ENCODE measurements around the gene RBPJ.
"Not testable (repeated sequence)": the region's sequence is repeated elsewhere in the genome, so short reads cannot be mapped to it uniquely, and the experiment has no call there.

Gene RBPJ

GRCh38 chr4:26375551-26375950 is 54.7 kb downstream of the RBPJ start:
- DNase-seq (ENCODE audit: low spot score): no peak

GRCh38 chr4:26377328-26378311 is 56.8 kb downstream of the RBPJ start:
- DNase-seq (ENCODE audit: low spot score): no peak

- DNase-seq (ENCODE audit: low spot score): no peak
Measured at GRCh38 chr4:26379837-26380236, 59.0 kb downstream of the RBPJ start.

DNA sequence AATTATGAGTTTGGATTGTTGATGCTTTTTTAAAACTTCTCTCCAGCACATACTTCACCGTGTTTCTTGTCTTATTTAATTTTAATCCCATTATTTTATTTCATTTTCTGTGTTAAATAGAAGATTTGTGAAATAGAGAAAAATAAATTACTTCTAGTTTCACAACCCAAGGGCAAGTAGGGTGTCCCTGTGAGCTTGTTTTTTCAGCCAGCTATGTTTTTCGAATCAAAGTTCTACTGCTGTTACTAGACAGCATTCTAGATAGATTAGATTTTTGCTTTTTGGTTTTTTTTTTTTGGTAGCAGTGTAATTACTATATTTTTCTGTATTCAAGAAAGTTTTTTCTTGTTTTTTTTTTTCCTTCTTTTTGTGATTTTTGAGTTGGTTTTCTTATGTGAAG is 59.9 kb downstream of the RBPJ start:
- DNase-seq (ENCODE audit: low spot score): no peak

DNA sequence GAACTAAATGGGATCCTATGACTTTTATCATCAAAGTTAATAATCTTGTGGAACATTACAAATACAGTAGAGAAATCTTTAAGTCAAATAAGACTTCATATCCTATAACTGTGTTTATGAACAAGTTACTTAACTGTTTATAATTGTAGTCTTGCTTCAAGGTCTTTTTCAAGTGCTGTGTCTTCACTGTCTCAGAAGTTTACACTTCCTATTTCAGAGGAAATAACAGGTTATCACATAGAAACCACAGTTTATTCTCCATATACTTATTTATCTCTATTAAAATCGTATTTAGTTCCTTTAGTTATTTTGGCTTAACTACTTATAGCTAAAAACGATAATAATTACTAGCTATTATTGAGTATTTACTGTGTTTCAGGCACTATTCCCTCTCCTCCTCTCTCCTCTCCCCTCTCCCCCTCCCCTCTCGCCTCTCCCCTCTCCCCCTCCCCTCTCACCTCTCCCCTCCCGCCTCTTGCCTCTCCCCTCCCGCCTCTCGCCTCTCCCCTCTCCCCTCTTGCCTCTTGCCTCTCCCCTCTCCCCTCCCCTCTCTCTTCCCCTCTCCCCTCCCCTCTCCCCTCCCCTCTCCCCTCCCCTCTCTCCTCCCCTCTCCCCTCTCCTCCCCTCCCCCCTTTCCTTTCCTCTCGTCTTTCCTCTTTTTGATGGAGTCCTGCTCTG is 63.7 kb downstream of the RBPJ start:
- DNase-seq (ENCODE audit: low spot score): no peak

- no peak for DNase-seq (ENCODE audit: low spot score)
Measured at GRCh38 chr4:26385690-26386089, 64.9 kb downstream of the RBPJ start.

DNA sequence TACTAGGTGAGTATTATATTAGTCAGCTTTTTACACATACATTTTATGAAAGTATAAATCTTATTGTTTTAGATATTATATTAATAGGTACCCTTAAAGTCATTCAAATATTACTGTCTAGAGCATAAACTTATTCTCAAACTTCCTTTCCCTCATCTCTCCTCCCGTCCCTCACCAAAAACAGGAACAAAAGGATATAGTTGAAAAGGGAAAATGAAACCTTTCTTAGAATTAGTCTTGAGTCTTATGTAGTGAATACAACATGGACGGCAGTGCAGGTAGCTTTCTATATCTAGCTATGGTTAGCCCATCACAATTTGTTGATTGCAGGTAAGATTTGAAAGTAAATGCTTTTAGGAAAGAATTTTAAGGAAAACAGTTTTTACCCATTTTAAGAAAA is 65.6 kb downstream of the RBPJ start:
- DNase-seq (ENCODE audit: low spot score): no peak

DNA sequence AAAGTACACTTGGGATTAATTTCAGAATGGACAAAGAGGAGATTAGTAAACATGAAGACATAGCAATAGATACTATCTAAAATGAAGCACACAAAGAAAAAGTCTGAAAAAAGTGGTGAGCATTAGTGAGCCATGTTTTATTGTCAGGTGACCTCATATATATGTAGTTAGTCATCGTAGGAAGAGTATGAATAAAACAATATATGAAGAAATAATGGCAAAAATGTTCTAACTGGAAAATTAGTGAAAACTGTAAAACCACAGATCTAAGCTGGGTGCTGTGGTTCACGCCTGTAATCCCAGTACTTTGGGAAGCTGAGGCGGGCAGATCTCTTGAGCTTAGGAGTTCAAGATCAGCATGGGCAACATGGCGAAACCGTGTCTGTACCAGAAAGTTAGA is 67.9 kb downstream of the RBPJ start:
- no peak for DNase-seq (ENCODE audit: low spot score)

- DNase-seq (ENCODE audit: low spot score): no peak
Measured at GRCh38 chr4:26397086-26397485, 76.3 kb downstream of the RBPJ start.

DNA sequence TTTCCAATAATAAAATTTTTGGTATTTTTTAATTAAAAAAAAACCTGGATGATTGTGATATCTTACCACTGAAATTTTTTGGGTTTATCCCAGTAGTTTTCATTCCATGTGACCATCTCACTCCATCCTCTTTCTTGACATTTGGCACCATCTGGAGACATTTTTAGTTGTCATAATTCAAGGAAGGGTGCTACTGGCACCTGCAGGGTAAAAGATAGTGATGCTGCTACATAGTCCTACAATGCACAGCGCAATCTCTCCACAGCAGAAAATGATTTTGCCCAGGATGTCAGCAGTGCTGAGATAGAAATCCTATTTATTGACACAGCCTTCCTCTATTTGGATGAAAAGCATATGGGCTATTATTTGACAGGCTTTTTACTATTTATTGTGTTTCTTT is 79.3 kb downstream of the RBPJ start:
- no peak for DNase-seq (ENCODE audit: low spot score)

GRCh38 chr4:26402017-26402416 is 81.2 kb downstream of the RBPJ start:
- not testable (repeated sequence) for DNase-seq (ENCODE audit: low spot score)

GRCh38 chr4:26402458-26402857 is 81.6 kb downstream of the RBPJ start:
- no peak for DNase-seq (ENCODE audit: low spot score)

DNA sequence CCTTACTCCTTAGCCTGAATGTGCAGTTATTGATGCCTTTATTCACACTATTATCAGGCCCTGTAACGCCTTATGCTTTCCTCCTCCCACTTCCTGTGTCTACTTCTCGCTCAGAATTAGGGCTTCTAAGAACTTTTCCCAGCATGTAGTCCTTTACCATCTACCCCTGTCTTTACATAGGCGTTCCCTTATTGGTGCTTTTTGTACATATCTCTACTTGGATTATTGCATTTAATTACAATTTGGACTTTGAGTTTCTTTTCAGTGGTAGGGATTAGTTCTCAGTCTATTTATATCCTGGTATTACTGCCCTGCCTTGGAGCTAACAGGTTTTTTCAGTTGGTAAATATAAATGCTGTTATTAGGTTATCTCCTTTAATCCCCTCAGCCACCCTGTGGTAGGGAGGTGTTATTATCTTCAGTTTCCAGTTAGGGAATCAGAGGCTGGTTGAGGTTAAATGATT is 84.0 kb downstream of the RBPJ start:
- no peak for DNase-seq (ENCODE audit: low spot score)

DNA sequence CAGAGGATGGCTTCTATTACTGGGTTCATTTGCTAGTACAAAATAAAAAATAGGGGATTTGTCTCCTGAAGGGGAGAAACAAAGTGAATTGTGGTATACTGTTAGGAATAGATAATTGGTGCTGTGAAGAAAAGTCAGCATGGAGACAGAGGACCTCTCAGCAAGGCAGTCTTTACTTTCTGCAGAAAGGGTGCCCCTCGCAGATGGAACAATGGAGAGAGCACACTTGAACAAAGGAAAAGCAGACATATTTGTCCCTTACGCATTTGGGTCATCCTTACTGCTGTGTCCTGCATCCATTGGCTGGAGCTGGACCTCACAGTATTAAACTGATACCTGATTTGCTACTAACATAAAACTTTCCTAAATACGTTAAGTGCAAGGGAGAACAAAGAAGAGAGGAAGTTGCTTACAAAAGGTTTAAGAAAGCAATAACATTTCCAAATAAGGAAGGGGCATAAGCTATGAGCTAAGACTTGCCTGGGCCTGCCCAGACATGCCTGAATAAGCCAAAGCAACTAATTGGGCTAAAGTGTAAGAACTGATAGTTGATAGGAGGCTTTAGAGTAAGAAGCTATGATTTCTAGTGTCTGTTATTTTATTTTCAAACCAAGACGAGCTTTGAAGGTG is 85.6 kb downstream of the RBPJ start:
- no peak for DNase-seq (ENCODE audit: low spot score)

- no peak for DNase-seq (ENCODE audit: low spot score)
Measured at GRCh38 chr4:26407476-26407875, 86.7 kb downstream of the RBPJ start.

DNA sequence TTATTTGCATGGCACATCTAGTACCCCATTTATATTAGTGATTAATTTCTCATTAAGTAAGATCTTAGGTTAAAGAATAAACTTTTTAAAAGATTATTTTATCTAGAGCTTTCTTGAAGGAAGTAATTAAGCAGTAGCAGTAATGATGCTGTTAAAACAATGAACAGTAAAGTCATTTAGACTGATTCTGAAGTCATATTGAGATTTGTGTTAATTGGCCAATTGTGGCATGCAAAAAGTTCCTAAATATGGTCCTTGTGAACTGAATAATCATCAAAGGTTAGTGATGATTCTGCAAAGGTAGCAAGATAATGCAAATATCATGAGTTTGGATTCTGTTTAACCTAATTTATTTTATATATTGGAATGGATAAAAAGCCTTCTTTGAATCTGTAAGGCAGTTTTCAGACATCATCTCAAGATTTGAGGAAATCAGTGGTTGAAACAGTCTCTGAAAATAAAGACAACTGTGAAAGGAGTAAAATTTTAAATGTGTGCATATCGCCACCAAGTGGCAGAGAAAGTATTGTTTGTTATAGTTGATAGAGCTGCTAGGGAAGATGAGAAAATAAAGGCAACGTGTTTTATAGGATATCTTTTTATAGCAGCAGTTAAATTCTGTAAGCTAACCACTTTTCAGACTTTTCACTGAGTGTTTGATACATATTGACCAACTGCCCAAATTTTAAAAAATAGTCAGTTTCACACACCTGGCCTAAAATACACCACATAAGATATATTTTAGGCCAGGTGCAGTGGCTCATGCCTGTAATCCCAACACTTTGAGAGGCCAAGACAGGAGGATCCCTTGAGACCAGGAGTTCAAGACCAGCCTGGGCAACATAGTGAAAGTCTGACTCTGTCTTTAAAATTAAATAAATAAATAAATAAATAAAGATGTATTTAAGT is 89.8 kb downstream of the RBPJ start:
- peak; percentile 47 for DNase-seq (ENCODE audit: low spot score)

DNA sequence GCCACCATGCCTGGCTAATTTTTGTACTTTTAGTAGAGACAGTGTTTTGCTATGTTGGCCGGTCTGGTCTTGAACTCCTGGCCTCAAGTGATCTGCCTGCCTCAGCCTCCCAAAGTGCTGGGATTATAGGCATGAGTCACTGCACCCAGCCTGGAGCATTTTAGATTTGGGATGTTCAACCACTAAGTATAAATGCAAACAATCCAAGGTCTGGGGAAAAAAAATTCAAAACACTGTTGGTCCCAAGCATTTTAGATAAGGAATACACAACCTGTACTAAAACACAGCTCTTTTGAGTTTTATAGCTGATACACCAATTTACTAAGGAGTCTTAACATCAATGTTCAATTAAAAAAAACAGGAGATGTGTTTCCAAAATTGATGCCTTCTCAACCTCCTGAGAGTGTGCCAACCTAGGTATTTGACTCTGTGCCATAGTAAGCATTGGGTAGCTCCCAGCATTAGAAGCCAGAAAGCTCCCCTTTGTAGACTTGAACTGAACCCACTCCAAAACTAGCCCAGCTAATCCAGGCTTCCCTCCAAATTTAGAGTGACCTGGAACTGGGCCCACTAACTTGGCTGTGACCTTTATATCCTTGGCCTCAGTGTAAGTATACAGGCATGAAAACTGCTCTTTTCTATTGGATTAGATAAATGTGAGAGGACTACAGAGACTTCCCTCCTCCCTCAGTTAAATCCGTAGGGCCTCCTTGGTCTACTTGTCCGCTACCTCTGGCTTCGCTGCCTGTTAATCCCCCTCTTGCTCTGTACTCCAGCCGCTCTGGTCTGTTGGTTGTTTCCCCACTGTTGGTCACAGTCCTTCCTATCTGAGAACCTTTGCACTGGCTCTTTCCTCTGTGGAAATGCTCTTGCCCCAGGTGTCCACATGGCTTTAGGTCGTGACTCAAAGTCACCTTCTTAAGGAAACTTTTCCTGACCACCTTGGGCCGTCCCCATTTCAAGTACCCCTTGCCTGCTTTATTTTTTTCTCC is 91.9 kb downstream of the RBPJ start:
- DNase-seq (ENCODE audit: low spot score): no peak

DNA sequence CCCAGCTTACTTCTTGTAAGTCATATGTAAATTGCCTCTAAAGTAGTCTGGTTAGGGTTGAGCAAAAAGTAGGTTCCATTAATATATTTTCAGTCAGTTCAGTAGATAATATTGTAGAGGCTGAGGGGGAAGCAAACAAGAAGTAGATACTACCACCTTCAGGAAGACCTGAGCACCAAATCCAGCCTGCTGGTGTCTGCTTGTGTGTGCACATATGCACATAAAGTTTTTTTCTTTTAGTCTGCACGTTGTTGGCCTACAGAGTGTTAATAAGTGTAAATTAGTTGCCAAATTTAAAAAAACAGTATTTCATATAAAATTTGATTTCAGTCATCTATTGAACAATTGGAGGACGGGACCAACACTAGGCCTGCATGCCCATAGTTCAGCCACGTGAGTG is 92.8 kb downstream of the RBPJ start:
- DNase-seq (ENCODE audit: low spot score): no peak

DNA sequence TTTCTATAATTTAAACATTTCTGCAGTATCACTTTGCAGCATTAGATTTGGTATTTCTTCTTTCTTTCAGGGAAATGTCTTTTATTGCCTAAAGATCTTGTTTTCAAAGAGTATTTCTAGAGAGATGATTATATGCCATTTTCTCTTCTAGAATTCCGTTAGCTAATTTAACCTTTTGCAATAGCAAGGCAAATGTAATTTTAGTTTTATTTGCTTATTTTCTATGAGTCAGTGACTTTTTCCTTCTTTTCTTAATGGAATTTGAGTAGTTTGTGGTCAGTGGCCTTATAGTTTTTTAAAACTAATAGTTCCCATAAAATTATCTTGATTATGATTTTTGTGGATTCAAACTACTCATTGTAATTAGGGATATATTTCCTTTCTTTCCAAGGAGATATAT is 97.3 kb downstream of the RBPJ start:
- DNase-seq (ENCODE audit: low spot score): no peak

- DNase-seq (ENCODE audit: low spot score): no peak
Measured at GRCh38 chr4:26418850-26419249, 98.0 kb downstream of the RBPJ start.
